GM12874 (cell line): ENCODE results near the gene CMSS1.

ENCODE experiments used
- TF ChIP-seq, protein P1 (sequence below): IDR thresholded peaks from 2 replicates; pipeline ENCODE4 v1.5.1; 2011; ENCODE audit warnings: low read depth, mild to moderate bottlenecking, control low read depth, low read length, moderate library complexity; ENCODE audit not compliant: insufficient read depth

The CMSS1 gene

GRCh38 chr3:99777210-99777549 lies 40.5 kb upstream of the CMSS1 start:
- TF ChIP-seq, protein P1, sequence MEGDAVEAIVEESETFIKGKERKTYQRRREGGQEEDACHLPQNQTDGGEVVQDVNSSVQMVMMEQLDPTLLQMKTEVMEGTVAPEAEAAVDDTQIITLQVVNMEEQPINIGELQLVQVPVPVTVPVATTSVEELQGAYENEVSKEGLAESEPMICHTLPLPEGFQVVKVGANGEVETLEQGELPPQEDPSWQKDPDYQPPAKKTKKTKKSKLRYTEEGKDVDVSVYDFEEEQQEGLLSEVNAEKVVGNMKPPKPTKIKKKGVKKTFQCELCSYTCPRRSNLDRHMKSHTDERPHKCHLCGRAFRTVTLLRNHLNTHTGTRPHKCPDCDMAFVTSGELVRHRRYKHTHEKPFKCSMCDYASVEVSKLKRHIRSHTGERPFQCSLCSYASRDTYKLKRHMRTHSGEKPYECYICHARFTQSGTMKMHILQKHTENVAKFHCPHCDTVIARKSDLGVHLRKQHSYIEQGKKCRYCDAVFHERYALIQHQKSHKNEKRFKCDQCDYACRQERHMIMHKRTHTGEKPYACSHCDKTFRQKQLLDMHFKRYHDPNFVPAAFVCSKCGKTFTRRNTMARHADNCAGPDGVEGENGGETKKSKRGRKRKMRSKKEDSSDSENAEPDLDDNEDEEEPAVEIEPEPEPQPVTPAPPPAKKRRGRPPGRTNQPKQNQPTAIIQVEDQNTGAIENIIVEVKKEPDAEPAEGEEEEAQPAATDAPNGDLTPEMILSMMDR, result no peak

DNA sequence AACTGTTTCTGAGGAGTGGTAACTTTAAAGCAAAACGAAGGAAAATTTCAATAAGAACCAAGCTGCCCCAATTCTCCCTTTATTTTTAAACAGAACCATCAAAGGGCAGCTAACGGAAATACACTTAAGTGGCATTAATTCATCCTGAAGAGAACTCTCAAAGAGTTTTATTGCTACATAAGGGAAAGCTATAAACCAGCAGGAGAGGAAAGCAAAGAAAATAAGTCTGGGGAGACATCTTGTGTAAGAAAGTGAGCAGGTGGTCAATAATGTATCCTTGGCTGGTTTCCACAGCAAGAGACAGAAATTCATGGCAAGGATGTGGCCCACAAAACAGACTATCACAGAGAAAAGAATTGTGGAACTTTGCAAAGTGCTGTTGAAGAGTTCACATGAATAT lies 40.0 kb upstream of the CMSS1 start:
- TF ChIP-seq, protein P1, result no peak

GRCh38 chr3:99780749-99781148 lies 36.9 kb upstream of the CMSS1 start:
- TF ChIP-seq, protein P1, result no peak

- TF ChIP-seq, protein P1, result no peak
These were observed 35.9 kb upstream of the CMSS1 start for GRCh38 chr3:99781761-99782160.

DNA sequence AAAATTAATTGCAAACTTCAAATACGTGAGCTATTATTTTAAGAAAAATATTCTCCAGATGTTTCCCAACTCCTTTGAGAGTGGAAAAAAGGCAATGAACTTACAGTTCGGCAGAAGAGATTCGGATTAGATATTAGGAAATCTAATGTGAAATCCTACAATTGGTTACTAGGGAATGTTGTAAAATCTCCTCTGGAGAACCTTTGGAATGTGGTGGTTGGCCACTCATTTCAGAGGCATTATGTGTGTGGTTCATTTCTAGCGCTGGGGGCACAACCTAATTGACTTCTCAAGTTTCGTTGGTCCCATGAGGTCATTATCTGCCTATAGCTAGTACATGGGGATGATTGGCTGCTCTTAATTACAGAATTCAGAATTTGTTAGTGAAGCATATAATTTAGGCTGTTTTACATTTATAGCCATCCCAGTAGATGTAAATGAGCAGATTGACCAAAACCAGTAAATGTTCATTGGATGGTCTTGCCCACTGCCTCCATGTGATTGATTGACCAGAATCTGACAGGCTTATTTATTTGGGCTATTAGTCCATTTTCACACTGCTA lies 34.6 kb upstream of the CMSS1 start:
- TF ChIP-seq, protein P1, result no peak

DNA sequence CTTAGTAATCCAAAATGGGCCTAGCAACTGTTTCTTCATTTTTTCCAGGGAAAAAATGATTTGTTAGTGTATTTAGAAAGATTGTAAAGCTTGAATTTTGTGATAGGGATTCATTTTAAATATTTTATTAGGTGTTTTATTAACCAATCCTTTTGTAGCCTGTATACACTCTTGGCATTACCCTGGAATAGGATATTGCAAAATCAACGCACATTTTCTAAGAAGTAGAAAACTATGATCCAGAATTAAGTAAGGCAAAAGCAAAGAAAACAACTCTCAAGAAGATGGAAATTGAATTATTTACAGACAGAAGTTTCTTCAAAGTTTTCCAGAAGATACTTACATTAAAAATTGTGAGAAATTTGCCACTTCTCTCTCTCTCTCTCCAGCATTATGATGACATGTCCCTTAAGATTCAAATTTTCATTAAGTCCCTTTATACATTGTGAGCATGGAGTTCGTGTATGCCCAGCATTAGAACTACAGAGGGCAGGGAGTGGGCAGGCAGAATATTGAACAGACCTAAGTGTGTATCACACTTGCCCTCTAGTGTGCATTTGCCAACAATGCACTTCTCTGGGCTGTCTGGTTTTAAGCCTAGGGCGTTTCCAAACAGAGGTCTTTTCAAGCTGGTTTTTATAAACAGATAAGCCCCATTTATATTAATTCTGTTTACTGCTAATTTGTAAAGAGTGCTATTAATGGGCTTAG lies 28.5 kb upstream of the CMSS1 start:
- TF ChIP-seq, protein P1, result peak; percentile 60

- TF ChIP-seq, protein P1, result no peak
These were observed 23.2 kb upstream of the CMSS1 start for GRCh38 chr3:99794485-99794884.

- TF ChIP-seq, protein P1, result no peak
These were observed 22.1 kb upstream of the CMSS1 start for GRCh38 chr3:99795573-99795972.
